Psoas muscle (tissue), 8 donors: ENCODE data around the gene SURF6. TPM values are rescaled to one million over a fixed set of nuclear protein-coding genes. Genes with fewer than 3 reads are reported as not detected.
A peak's percentile ranks its signal among the peaks of the same experiment; 100 is the strongest.

Experiments used
- ATAC-seq, 4 donors: fragments of 200-7000 bp; cut with Tn5 transposase; one replicate each; pipeline ENCODE4 v1.9.1; 2020; ENCODE audit warnings: moderate library complexity in 3 of 4, mild to moderate bottlenecking in 2 of 4
- DNase-seq, 2 donors: peaks; one replicate each; pipeline ENCODE4 v3.0.0-alpha.2; 2020
- H3K27ac ChIP-seq: fragments of 200-600 bp; one replicate; pipeline ENCODE4 v1.8.0; 2022
- H3K27me3 ChIP-seq, 3 donors: fragments of 200-600 bp in 1 of 3; one replicate each; pipeline versions ENCODE4 v1.6.1 to v1.8.0; 2013 to 2022; ENCODE audit warnings: low read length in 2 of 3, mild to moderate bottlenecking in 2 of 3, moderate library complexity in 1 of 3; ENCODE audit not compliant: insufficient read depth in 3 of 3
- H3K36me3 ChIP-seq, 2 donors: fragments of 200-600 bp in 1 of 2; one replicate each; pipeline versions ENCODE4 v1.6.1 to v1.8.0; 2013 to 2022; ENCODE audit warnings: low read depth in 1 of 2, mild to moderate bottlenecking in 1 of 2, moderate library complexity in 1 of 2; ENCODE audit not compliant: insufficient read depth in 1 of 2
- H3K4me1 ChIP-seq: fragments of 200-600 bp; one replicate; pipeline ENCODE4 v1.8.0; 2022
- H3K4me3 ChIP-seq: fragments of 200-600 bp; one replicate; pipeline ENCODE4 v1.8.0; 2022; ENCODE audit warnings: mild to moderate bottlenecking
- H3K9me3 ChIP-seq: fragments of 200-600 bp; one replicate; pipeline ENCODE4 v1.8.0; 2022
- WGBS, 3 donors: extraction: QIAGEN DNeasy Blood & Tissue Kit; methylation state at CpG; one replicate each; pipeline versions ENCODE4 v1.1.6 to v1.1.7; 2013; 5-methylcytosine and 5-hydroxymethylcytosine counted together
- intact Hi-C, 2 donors: fragments of 100-400 bp; cut with DNase I; formaldehyde crosslinking; loops; one replicate each; pipeline versions ENCODE4 v1.11.0 to v1.14.2; 2022
- polyA plus RNA-seq, 3 donors: library from polyadenylated mRNA; stranded (reverse); fragments of 200-250 nt; gene quantifications; one replicate each; pipeline ENCODE4 v1.2.3, GENCODE V29; 2013
- total RNA-seq, 4 donors: library from RNA; stranded (reverse); fragmentation: NEBNext Ultra II Directional in 2 of 4; extraction: Animal tissue kit (Norgen Biotek cat#: 25700) in 2 of 4; gene quantifications; one replicate each; pipeline versions ENCODE4 v1.2.1 to v1.2.4, GENCODE V29; 2021 to 2023
- TF ChIP-seq, protein P1 (sequence below): fragments of 200-600 bp; IDR thresholded peaks from one replicate; pipeline ENCODE4 v1.8.0; 2022; ENCODE audit warnings: antibody characterized with exemption
- donor health status: healthy with polysubstance abuse.
- donor health status: DM: no; HTN: no; CAD: no; lungs with moderate emphysema.
- donor health status: Bipolar disorder and iron deficiency.
- donor health status: healthy.
- donor health status: DM: yes; HTN: yes; CAD: no.
- donor health status: DM: no; HTN: no; CAD: no.
- donor health status: DM: no; HTN: no; CAD: no.
- donor health status: DM: yes; HTN: yes; CAD: no.

SURF6 gene
- total and polyA plus RNA-seq, 7 donors, result 11.4 to 43.0 (median 27.3) TPM

DNA sequence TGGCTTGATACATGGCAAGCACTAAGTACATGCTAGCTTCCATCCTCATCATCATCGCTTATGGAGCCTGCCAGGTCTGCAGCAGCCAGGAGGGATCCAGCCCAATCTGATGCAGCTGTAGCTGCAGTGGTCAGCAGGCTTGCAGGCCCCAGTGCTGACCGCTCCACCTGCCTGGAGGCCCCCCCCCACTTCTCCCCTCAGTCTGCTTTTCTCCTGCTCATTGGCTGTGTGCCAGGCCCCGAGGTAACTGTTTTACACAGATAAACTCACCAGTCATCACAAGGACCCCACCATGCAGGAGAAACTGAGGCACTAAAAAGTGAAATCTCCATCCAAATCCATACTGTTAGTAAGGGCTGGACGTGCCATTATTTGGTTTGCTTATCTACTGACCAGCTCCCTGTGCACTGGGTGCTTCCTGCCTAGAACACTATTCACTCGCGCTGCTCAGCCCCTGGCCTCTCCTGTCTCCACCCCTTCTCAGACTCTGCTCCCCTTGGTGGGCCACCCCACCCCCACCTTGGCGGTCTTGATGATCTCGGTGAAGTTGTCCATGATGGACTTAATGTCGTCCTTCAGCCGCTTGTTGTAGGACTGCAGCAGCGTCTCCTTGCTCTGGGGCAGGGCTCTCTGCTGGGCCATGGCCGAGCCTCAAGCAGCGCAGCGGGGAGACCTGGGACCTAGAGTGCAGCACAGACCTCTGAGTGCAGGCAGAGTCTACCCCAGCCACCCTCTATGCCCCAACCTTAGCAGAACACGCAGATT lies 10.2 kb upstream of the SURF6 start:
- Histone ChIP-seq H3K9me3 (no peaks in the 10 kb centered on the region), H3K27me3 (no peaks in the 10 kb centered on the region), H3K4me1 (peaks cover 29% of the 10 kb centered on the region), H3K36me3 (peaks cover 12 to 79% of the 10 kb centered on the region in 2 donors), H3K27ac (peak overlapping the region; percentile 91), H3K4me3 (peak overlapping the region; percentile 97)
- ATAC-seq, result no peak
- TF ChIP-seq, protein P1, sequence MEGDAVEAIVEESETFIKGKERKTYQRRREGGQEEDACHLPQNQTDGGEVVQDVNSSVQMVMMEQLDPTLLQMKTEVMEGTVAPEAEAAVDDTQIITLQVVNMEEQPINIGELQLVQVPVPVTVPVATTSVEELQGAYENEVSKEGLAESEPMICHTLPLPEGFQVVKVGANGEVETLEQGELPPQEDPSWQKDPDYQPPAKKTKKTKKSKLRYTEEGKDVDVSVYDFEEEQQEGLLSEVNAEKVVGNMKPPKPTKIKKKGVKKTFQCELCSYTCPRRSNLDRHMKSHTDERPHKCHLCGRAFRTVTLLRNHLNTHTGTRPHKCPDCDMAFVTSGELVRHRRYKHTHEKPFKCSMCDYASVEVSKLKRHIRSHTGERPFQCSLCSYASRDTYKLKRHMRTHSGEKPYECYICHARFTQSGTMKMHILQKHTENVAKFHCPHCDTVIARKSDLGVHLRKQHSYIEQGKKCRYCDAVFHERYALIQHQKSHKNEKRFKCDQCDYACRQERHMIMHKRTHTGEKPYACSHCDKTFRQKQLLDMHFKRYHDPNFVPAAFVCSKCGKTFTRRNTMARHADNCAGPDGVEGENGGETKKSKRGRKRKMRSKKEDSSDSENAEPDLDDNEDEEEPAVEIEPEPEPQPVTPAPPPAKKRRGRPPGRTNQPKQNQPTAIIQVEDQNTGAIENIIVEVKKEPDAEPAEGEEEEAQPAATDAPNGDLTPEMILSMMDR, result no peak
- intact Hi-C loops, result loop anchor here in 1 of 2 donors (5.0 kb wide), 1 partner anchor 131 kb away; the partner anchor contains the start of gene SLC2A6
- no peak for DNase-seq
- 54 to 69% (median 60%) methylated on average over 15 of the region's 15 CpGs for WGBS, 3 donors

DNA sequence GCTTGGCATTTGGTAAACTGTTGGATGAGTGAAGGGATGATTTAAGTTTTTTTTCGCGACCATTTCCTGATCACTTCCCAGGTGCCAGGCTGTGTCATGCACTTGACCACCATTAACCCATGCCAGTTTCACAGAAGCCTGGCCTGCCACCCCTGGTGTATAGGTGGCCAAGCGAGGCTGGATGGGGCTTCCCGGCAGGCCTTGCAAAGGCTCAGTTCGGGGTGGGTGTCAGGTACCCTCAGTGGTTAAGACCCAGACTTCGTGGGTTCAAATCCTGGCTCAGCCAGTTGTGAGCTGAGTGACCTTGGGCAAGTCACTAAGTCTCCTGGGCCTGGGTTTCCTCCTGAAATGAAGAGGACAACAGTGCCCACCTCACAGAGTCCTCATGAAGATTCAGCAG lies 9.6 kb upstream of the SURF6 start:
- 91 to 96% (median 92%) methylated on average over 6 of the region's 6 CpGs for WGBS, 3 donors
- Histone ChIP-seq H3K27me3 (no peaks in the 10 kb centered on the region), H3K27ac (no peak overlapping the region), H3K4me3 (no peak overlapping the region), H3K4me1 (peaks cover 26% of the 10 kb centered on the region), H3K9me3 (no peaks in the 10 kb centered on the region), H3K36me3 (peaks cover 12 to 79% of the 10 kb centered on the region in 2 donors)
- DNase-seq, result no peak
- ATAC-seq, result no peak
- TF ChIP-seq, protein P1, result no peak
- intact Hi-C loops, result loop anchor here in 1 of 2 donors (5.0 kb wide), 1 partner anchor 132 kb away; the partner anchor contains the start of gene SLC2A6

DNA sequence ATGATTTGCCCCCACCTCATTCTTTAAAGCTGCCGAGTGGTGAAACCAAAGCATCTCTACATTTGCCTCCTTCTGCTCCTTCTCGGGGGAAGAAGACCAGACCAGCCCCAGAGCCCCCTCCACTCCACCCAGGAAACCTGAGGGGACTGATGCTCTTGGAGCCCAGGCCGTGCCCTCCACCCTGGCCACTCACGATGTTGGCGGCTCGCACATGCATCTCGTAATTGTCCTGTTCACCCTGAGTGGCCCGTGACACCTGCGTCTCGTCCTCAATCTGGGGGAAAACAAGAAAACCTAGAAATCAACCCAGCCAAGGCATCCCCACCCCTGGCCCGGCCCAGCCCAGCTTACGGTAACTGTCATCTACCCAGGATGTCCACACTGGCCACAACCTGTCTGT lies 9.0 kb upstream of the SURF6 start:
- TF ChIP-seq, protein P1, result no peak
- ATAC-seq (no peak), DNase-seq (no peak)
- peaks cover 26% of the 10 kb centered on the region for H3K4me1 ChIP-seq
- intact Hi-C loops, result loop anchor here in 1 of 2 donors (5.0 kb wide), 1 partner anchor 132 kb away; the partner anchor contains the start of gene SLC2A6
- peaks cover 12 to 79% of the 10 kb centered on the region in 2 donors for H3K36me3 ChIP-seq
- no peak overlapping the region for H3K27ac ChIP-seq
- H3K27me3 ChIP-seq, result no peaks in the 10 kb centered on the region
- H3K4me3 ChIP-seq, result no peak overlapping the region
- no peaks in the 10 kb centered on the region for H3K9me3 ChIP-seq
- WGBS, 3 donors, result 94 to 95% (median 94%) methylated on average over 12 of the region's 12 CpGs

DNA sequence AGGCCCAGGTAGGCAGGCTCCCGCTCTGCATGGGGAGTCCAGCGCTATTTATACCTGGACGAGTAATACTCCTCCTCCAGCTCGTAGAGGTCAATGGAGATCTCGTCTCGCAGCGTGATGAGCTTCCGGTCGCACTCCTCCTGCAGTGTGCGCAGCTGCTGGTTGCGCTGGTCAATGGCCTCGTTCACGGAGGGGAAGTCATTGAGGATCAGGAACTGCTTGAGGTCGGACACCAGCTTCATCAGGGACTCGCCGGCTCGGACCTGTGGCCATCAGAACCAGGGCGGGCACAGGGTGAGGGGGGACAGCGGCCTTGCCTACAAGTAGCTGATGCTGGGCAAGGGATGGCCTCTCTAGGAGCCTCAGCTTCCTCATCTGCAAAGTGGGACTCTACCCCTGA lies 8.1 kb upstream of the SURF6 start:
- DNase-seq (no peak), ATAC-seq (no peak)
- Histone ChIP-seq H3K27me3 (no peaks in the 10 kb centered on the region), H3K9me3 (no peaks in the 10 kb centered on the region), H3K4me3 (no peak overlapping the region), H3K27ac (no peak overlapping the region), H3K36me3 (peaks cover 13 to 79% of the 10 kb centered on the region in 2 donors), H3K4me1 (peaks cover 26% of the 10 kb centered on the region)
- WGBS, 3 donors, result 93 to 96% (median 94%) methylated on average over 19 of the region's 19 CpGs
- TF ChIP-seq, protein P1, result no peak
- intact Hi-C loops, result no loop called here
